Cardiac fibroblast (primary cell): Measurements from ENCODE around the gene CCDC9B.

Source experiments
- DNase-seq, 2 donors: peaks; one replicate each; pipeline versions ENCODE4 v3.0.0 to v3.0.0-alpha.2; 2010; ENCODE audit warnings: low read depth in 2 of 2
- H3K4me3 ChIP-seq, 2 donors: replicated peaks in 1 of 2; 1 replicate in 1 of 2; 2 replicates in 1 of 2; pipeline ENCODE4 v1.5.1; 2011; ENCODE audit warnings: low read depth in 2 of 2, low read length in 2 of 2, mild to moderate bottlenecking in 2 of 2, moderate library complexity in 1 of 2
- CTCF ChIP-seq: IDR thresholded peaks from one replicate; pipeline ENCODE4 v1.5.1; 2011; ENCODE audit warnings: low read depth, mild to moderate bottlenecking, low read length, inconsistent platforms

The CCDC9B gene

GRCh38 chr15:40286794-40287193, 53.9 kb downstream of the CCDC9B start:
- no peak for TF ChIP-seq CTCF
- DNase-seq = no peak
- H3K4me3 ChIP-seq = no peak overlapping the region

- H3K4me3 ChIP-seq = no peak overlapping the region
- no peak for DNase-seq
- no peak for TF ChIP-seq CTCF
Measured at GRCh38 chr15:40286061-40286532, 54.6 kb downstream of the CCDC9B start.

- no peak overlapping the region for H3K4me3 ChIP-seq
- DNase-seq = no peak
- no peak for TF ChIP-seq CTCF
Measured at GRCh38 chr15:40285554-40286011, 55.2 kb downstream of the CCDC9B start.

GRCh38 chr15:40285151-40285550, 55.6 kb downstream of the CCDC9B start:
- DNase-seq = peak in 1 of 2 donors; percentile 48
- TF ChIP-seq CTCF = no peak
- H3K4me3 ChIP-seq = no peak overlapping the region

GRCh38 chr15:40283615-40284300, 57.0 kb downstream of the CCDC9B start:
- no peak for DNase-seq
- H3K4me3 ChIP-seq = no peak overlapping the region
- no peak for TF ChIP-seq CTCF

GRCh38 chr15:40282869-40283614, 57.7 kb downstream of the CCDC9B start, which contains the start of gene ANKRD63:
TSS of gene ANKRD63 (minus strand) at chr15:40283064. CDS start at chr15:40282586, 478 bp downstream.
- DNase-seq = no peak
- peak within 1 kb of the TSS; percentile 33 to 37 for H3K4me3 ChIP-seq
- TF ChIP-seq CTCF = no peak
